ENCODE measurements around the gene MFAP4. TPM values are rescaled to one million over a fixed set of nuclear protein-coding genes. Genes with fewer than 3 reads are reported as not detected.

The MFAP4 gene
- polyA plus RNA-seq, 1 donor from 2014 or later = not detected

DNA sequence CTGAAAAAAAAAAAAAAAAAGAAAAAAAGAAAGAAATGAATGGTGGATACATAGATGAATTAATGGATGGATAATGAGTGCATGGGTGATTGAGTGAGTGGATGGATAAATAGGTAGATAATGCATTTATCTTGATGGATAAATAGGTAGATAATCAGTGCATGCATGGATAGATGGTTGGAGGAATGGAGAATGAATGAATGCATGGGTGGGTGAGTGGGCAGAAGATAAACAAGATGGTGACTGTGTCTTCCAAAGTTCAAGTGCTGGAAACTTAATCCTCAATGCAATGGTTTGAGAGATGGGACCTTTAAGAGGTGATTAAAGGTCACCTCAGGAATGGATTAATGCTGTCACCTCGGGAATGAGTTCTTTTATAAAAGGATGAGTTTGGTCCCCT, 17.3 kb upstream of the MFAP4 start:
- Histone ChIP-seq H3K9ac (ENCODE audit: low read length) (no peak overlapping the region), H3K27ac (ENCODE audit: low read length) (no peak overlapping the region), H3F3A (ENCODE audit: insufficient read depth, low read length, poor library complexity, severe bottlenecking) (no peaks in the 10 kb centered on the region), H3K4me2 (ENCODE audit: low read length) (no peak overlapping the region), H3K79me2 (replicated peaks; ENCODE audit: insufficient read depth, low read length) (no peaks in the 10 kb centered on the region), H4K20me1 (ENCODE audit: insufficient read depth) (no peaks in the 10 kb centered on the region), H3K36me3 (ENCODE audit: insufficient read depth, low read length) (no peaks in the 10 kb centered on the region), H2AFZ (ENCODE audit: low read depth, low read length) (no peak overlapping the region), H3K9me3 (ENCODE audit: low read length) (no peaks in the 10 kb centered on the region), H3K4me3 (ENCODE audit: low read length) (no peak overlapping the region), H3K9me2 (ENCODE audit: insufficient read depth, low read length) (no peaks in the 10 kb centered on the region), H3K27me3 (ENCODE audit: insufficient read depth, low read depth, low read length) (no peaks in the 10 kb centered on the region)
- TF ChIP-seq MXI1 (conservative IDR thresholded peaks at IDR 0.05; ENCODE audit: poor library complexity, severe bottlenecking) = no peak
- no peak for TF ChIP-seq SMC3 (conservative IDR thresholded peaks at IDR 0.05; ENCODE audit: poor library complexity)
- no peak for TF ChIP-seq POLR2AphosphoS5 (IDR thresholded peaks at IDR 0.05)
- TF ChIP-seq TAF1 (IDR thresholded peaks at IDR 0.05; ENCODE audit: low read depth) = no peak
- TF ChIP-seq, protein P1, sequence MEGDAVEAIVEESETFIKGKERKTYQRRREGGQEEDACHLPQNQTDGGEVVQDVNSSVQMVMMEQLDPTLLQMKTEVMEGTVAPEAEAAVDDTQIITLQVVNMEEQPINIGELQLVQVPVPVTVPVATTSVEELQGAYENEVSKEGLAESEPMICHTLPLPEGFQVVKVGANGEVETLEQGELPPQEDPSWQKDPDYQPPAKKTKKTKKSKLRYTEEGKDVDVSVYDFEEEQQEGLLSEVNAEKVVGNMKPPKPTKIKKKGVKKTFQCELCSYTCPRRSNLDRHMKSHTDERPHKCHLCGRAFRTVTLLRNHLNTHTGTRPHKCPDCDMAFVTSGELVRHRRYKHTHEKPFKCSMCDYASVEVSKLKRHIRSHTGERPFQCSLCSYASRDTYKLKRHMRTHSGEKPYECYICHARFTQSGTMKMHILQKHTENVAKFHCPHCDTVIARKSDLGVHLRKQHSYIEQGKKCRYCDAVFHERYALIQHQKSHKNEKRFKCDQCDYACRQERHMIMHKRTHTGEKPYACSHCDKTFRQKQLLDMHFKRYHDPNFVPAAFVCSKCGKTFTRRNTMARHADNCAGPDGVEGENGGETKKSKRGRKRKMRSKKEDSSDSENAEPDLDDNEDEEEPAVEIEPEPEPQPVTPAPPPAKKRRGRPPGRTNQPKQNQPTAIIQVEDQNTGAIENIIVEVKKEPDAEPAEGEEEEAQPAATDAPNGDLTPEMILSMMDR (IDR thresholded peaks at IDR 0.05; ENCODE audit: poor library complexity, severe bottlenecking) = no peak
- TF ChIP-seq EP300 (conservative IDR thresholded peaks at IDR 0.05; ENCODE audit: poor library complexity, severe bottlenecking) = no peak
- TF ChIP-seq, protein P2, sequence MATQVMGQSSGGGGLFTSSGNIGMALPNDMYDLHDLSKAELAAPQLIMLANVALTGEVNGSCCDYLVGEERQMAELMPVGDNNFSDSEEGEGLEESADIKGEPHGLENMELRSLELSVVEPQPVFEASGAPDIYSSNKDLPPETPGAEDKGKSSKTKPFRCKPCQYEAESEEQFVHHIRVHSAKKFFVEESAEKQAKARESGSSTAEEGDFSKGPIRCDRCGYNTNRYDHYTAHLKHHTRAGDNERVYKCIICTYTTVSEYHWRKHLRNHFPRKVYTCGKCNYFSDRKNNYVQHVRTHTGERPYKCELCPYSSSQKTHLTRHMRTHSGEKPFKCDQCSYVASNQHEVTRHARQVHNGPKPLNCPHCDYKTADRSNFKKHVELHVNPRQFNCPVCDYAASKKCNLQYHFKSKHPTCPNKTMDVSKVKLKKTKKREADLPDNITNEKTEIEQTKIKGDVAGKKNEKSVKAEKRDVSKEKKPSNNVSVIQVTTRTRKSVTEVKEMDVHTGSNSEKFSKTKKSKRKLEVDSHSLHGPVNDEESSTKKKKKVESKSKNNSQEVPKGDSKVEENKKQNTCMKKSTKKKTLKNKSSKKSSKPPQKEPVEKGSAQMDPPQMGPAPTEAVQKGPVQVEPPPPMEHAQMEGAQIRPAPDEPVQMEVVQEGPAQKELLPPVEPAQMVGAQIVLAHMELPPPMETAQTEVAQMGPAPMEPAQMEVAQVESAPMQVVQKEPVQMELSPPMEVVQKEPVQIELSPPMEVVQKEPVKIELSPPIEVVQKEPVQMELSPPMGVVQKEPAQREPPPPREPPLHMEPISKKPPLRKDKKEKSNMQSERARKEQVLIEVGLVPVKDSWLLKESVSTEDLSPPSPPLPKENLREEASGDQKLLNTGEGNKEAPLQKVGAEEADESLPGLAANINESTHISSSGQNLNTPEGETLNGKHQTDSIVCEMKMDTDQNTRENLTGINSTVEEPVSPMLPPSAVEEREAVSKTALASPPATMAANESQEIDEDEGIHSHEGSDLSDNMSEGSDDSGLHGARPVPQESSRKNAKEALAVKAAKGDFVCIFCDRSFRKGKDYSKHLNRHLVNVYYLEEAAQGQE (IDR thresholded peaks at IDR 0.05; ENCODE audit: borderline replicate concordance) = no peak
- no peak for TF ChIP-seq RAD21 (conservative IDR thresholded peaks at IDR 0.05)
- no peak for TF ChIP-seq EZH2 (IDR thresholded peaks at IDR 0.05; ENCODE audit: borderline replicate concordance, insufficient read depth, low read length, poor library complexity, severe bottlenecking)

DNA sequence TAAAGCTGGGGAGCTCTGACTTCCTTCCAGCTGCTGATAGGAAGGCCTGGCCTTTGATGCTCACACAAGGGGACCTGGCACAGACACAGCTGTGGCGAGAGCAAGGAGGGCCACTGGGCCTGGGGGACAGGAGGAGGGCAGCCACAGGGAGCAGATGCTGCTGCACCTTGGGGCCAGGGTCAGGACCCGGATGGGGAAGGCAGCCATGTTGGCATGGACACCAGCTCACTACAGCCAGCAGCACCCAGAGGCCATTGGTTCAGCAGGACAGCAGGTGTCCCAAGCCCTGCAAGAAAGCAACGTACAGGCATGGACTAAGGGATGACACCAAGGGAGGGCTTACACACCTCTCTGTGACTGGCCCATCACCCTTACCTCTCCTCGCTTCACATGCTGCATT, 16.0 kb upstream of the MFAP4 start:
- no peaks in the 10 kb centered on the region for H3K9me2 ChIP-seq (ENCODE audit: insufficient read depth, low read length)
- H2AFZ ChIP-seq (ENCODE audit: low read depth, low read length) = no peak overlapping the region
- no peak overlapping the region for H3K27ac ChIP-seq (ENCODE audit: low read length)
- H3K4me2 ChIP-seq (ENCODE audit: low read length) = no peak overlapping the region
- no peaks in the 10 kb centered on the region for H3K79me2 ChIP-seq (replicated peaks; ENCODE audit: insufficient read depth, low read length)
- H3K27me3 ChIP-seq (ENCODE audit: insufficient read depth, low read depth, low read length) = no peaks in the 10 kb centered on the region
- no peaks in the 10 kb centered on the region for H3K36me3 ChIP-seq (ENCODE audit: insufficient read depth, low read length)
- no peaks in the 10 kb centered on the region for H3F3A ChIP-seq (ENCODE audit: insufficient read depth, low read length, poor library complexity, severe bottlenecking)
- H3K9ac ChIP-seq (ENCODE audit: low read length) = no peak overlapping the region
- H3K9me3 ChIP-seq (ENCODE audit: low read length) = no peaks in the 10 kb centered on the region
- TF ChIP-seq SMC3 (conservative IDR thresholded peaks at IDR 0.05; ENCODE audit: poor library complexity) (no peak), POLR2AphosphoS5 (IDR thresholded peaks at IDR 0.05) (no peak), TAF1 (IDR thresholded peaks at IDR 0.05; ENCODE audit: low read depth) (no peak), EZH2 (IDR thresholded peaks at IDR 0.05; ENCODE audit: borderline replicate concordance, insufficient read depth, low read length, poor library complexity, severe bottlenecking) (no peak), RAD21 (conservative IDR thresholded peaks at IDR 0.05) (no peak), MXI1 (conservative IDR thresholded peaks at IDR 0.05; ENCODE audit: poor library complexity, severe bottlenecking) (no peak), EP300 (conservative IDR thresholded peaks at IDR 0.05; ENCODE audit: poor library complexity, severe bottlenecking) (no peak)
- TF ChIP-seq, protein P1 (IDR thresholded peaks at IDR 0.05; ENCODE audit: poor library complexity, severe bottlenecking) = no peak
- TF ChIP-seq, protein P2 (IDR thresholded peaks at IDR 0.05; ENCODE audit: borderline replicate concordance) = no peak
- H3K4me3 ChIP-seq (ENCODE audit: low read length) = no peak overlapping the region
- H4K20me1 ChIP-seq (ENCODE audit: insufficient read depth) = no peaks in the 10 kb centered on the region

Data from neural cell (in vitro differentiated cells).